Adrenal gland (tissue), 12 donors: ENCODE measurements around the gene UBQLN1. TPM values are rescaled to one million over a fixed set of nuclear protein-coding genes. Genes with fewer than 3 reads are reported as not detected.

Experiments used
- DNase-seq, 7 donors: peaks; one replicate each; pipeline ENCODE4 v3.0.0-alpha.2; 2019 to 2020
- H3K27ac ChIP-seq, 5 donors: fragments of 200-600 bp; sonication (generic) in 4 of 5; 1 replicate in 3 of 5; 2 replicates in 2 of 5; pipeline versions ENCODE4 v1.5.1 to v1.8.0; 2016 to 2020; ENCODE audit warnings: mild to moderate bottlenecking in 1 of 5
- H3K27me3 ChIP-seq: fragments of 200-600 bp; 2 replicates; pipeline ENCODE4 v1.8.0; 2021
- H3K36me3 ChIP-seq, 2 donors: fragments of 200-600 bp; replicated peaks in 1 of 2; 1 replicate in 1 of 2; 2 replicates in 1 of 2; pipeline versions ENCODE4 v1.5.1 to v1.8.0; 2018 to 2022
- H3K4me1 ChIP-seq, 2 donors: fragments of 200-600 bp; replicated peaks in 1 of 2; 1 replicate in 1 of 2; 2 replicates in 1 of 2; pipeline versions ENCODE4 v1.5.1 to v1.8.0; 2018 to 2021
- H3K4me3 ChIP-seq, 4 donors: fragments of 200-600 bp; sonication (generic) in 3 of 4; one replicate each; pipeline ENCODE4 v1.5.1; 2016 to 2018
- H3K9me3 ChIP-seq, 3 donors: fragments of 200-600 bp; sonication (generic) in 1 of 3; replicated peaks in 1 of 3; 1 replicate in 2 of 3; 2 replicates in 1 of 3; pipeline versions ENCODE4 v1.5.1 to v1.8.0; 2016 to 2021
- CTCF ChIP-seq, 6 experiments: fragments of 450-650 bp in 4 of 6; fragments of 200-600 bp in 2 of 6; sonication (generic) in 1 of 6; IDR thresholded peaks; 1 replicate in 5 of 6; 2 replicates in 1 of 6; pipeline versions ENCODE4 v1.5.1 to v1.8.0; 2016 to 2021; ENCODE audit warnings: antibody characterized with exemption in 6 of 6, mild to moderate bottlenecking in 2 of 6, moderate library complexity in 1 of 6
- POLR2A ChIP-seq, 2 donors: fragments of 450-650 bp; IDR thresholded peaks; one replicate each; pipeline ENCODE4 v1.6.1; 2017; ENCODE audit warnings: antibody characterized with exemption in 2 of 2, mild to moderate bottlenecking in 2 of 2, moderate library complexity in 1 of 2
- WGBS, 4 donors: extraction: QIAGEN DNeasy Blood & Tissue Kit in 2 of 4; methylation state at CpG; one replicate each; pipeline versions ENCODE4 v1.1.5 to v1.1.7; 2013 to 2017; 5-methylcytosine and 5-hydroxymethylcytosine counted together
- intact Hi-C, 2 donors: fragments of 100-400 bp; cut with DNase I; formaldehyde crosslinking; loops; one replicate each; pipeline versions ENCODE4 v1.14.1 to v1.15.0; 2022 to 2023
- polyA plus RNA-seq, 3 donors: library from polyadenylated mRNA; stranded (reverse); fragments of 200-250 nt in 2 of 3; fragments of 350-450 nt in 1 of 3; fragmentation: Illumina TruSeq in 1 of 3; extraction: RNeasy Lipid Tissue Mini Kit (QIAGEN cat#74804) in 1 of 3; gene quantifications; one replicate each; pipeline ENCODE4 v1.2.3, GENCODE V29; 2013 to 2014
- total RNA-seq, 9 donors: library from RNA; depleted of rRNA in 4 of 9; stranded (reverse); fragments of >200 nt in 4 of 9; fragments of 120-200 nt in 1 of 9; fragmentation: NEBNext Ultra II Directional in 1 of 9; extraction: Animal tissue kit (Norgen Biotek cat#: 25700) in 1 of 9; gene quantifications; one replicate each; pipeline versions ENCODE4 v1.1.0 to v1.2.4, GENCODE V29; 2013 to 2023
- donor health status: healthy with polysubstance abuse.
- donor health status: Bipolar disorder and iron deficiency.
- donor health status: DM: yes; HTN: yes; CAD: no.
- donor health status: DM: no; HTN: no; CAD: no.
- donor health status: DM: no; HTN: no; CAD: no.
- donor health status: DM: yes; HTN: yes; CAD: no.

The UBQLN1 gene
- total and polyA plus RNA-seq, 12 donors: 23.7 to 243 (median 110) TPM

GRCh38 chr9:83722726-83723495 lies 15.2 kb upstream of the UBQLN1 start:
- Histone ChIP-seq H3K27me3 (no peaks in the 10 kb centered on the region), H3K36me3 (no peaks in the 10 kb centered on the region), H3K4me3 (no peak overlapping the region), H3K4me1 (no peaks in the 10 kb centered on the region), H3K27ac (no peak overlapping the region), H3K9me3 (no peaks in the 10 kb centered on the region)
- DNase-seq: no peak
- no peak for TF ChIP-seq CTCF (IDR thresholded peaks at IDR 0.05)
- TF ChIP-seq POLR2A (IDR thresholded peaks at IDR 0.05): no peak
- 72 to 83% (median 75%) methylated on average over 2 of the region's 2 CpGs for WGBS, 4 donors
- intact Hi-C loops: no loop called here

- no peak for DNase-seq
- H3K27me3 ChIP-seq: no peaks in the 10 kb centered on the region
- H3K36me3 ChIP-seq: no peaks in the 10 kb centered on the region
- intact Hi-C loops: no loop called here
- H3K9me3 ChIP-seq: no peaks in the 10 kb centered on the region
- no peak overlapping the region for H3K4me3 ChIP-seq
- no peak overlapping the region for H3K27ac ChIP-seq
- H3K4me1 ChIP-seq: no peaks in the 10 kb centered on the region
- TF ChIP-seq POLR2A (IDR thresholded peaks at IDR 0.05) (no peak), CTCF (IDR thresholded peaks at IDR 0.05) (no peak)
Measured at GRCh38 chr9:83721509-83721908, 13.8 kb upstream of the UBQLN1 start.

GRCh38 chr9:83715794-83716193 lies 8.0 kb upstream of the UBQLN1 start:
- Histone ChIP-seq H3K27me3 (no peaks in the 10 kb centered on the region), H3K4me1 (no peaks in the 10 kb centered on the region), H3K36me3 (no peaks in the 10 kb centered on the region), H3K4me3 (no peak overlapping the region), H3K27ac (no peak overlapping the region), H3K9me3 (no peaks in the 10 kb centered on the region)
- no peak for TF ChIP-seq CTCF (IDR thresholded peaks at IDR 0.05)
- no peak for TF ChIP-seq POLR2A (IDR thresholded peaks at IDR 0.05)
- intact Hi-C loops: no loop called here
- no peak for DNase-seq

- no peak for DNase-seq
- Histone ChIP-seq H3K4me1 (no peaks in the 10 kb centered on the region), H3K9me3 (no peaks in the 10 kb centered on the region), H3K36me3 (no peaks in the 10 kb centered on the region), H3K27ac (no peak overlapping the region), H3K27me3 (no peaks in the 10 kb centered on the region), H3K4me3 (no peak overlapping the region)
- TF ChIP-seq POLR2A (IDR thresholded peaks at IDR 0.05) (no peak), CTCF (IDR thresholded peaks at IDR 0.05) (no peak)
- intact Hi-C loops: no loop called here
- WGBS, 4 donors: 87 to 94% (median 89%) methylated on average over 1 of the region's 1 CpG
Measured at GRCh38 chr9:83715221-83715620, 7.5 kb upstream of the UBQLN1 start.
